Smooth muscle cell (in vitro differentiated cells): ENCODE results near the gene RIC8B. TPM values are rescaled to one million over a fixed set of nuclear protein-coding genes. Genes with fewer than 3 reads are reported as not detected.

ENCODE experiments used
- DNase-seq: peaks from one replicate; lab custom pipeline; 2025; ENCODE audit not compliant: unreplicated experiment; lab: John Stamatoyannopoulos, UW
- H2AFZ ChIP-seq: fragments of 200-600 bp; sonication (generic); 2 replicates; pipeline ENCODE4 v1.6.0; 2016; ENCODE audit warnings: antibody characterized with exemption, low read depth, mild to moderate bottlenecking
- H3F3A ChIP-seq: fragments of 200-600 bp; sonication (generic); 2 replicates; pipeline ENCODE4 v1.6.0; 2017; ENCODE audit warnings: antibody characterized with exemption, low read depth
- H3K27ac ChIP-seq: fragments of 200-600 bp; sonication (generic); 2 replicates; pipeline ENCODE4 v1.5.1; 2016; ENCODE audit warnings: low read depth, mild to moderate bottlenecking
- H3K27me3 ChIP-seq: fragments of 200-600 bp; sonication (generic); 2 replicates; pipeline ENCODE4 v1.6.1; 2016; ENCODE audit warnings: low read depth, mild to moderate bottlenecking
- H3K36me3 ChIP-seq: fragments of 200-600 bp; sonication (generic); 2 replicates; pipeline ENCODE4 v1.5.1; 2016; ENCODE audit warnings: low read depth
- H3K4me1 ChIP-seq: fragments of 200-600 bp; sonication (generic); 2 replicates; pipeline ENCODE4 v1.5.1; 2016; ENCODE audit warnings: low read depth
- H3K4me2 ChIP-seq: fragments of 200-600 bp; sonication (generic); 2 replicates; pipeline ENCODE4 v1.6.0; 2016; ENCODE audit warnings: mild to moderate bottlenecking
- H3K4me3 ChIP-seq: fragments of 200-600 bp; sonication (generic); 2 replicates; pipeline ENCODE4 v1.5.1; 2016; ENCODE audit warnings: mild to moderate bottlenecking
- H3K79me2 ChIP-seq: fragments of 200-600 bp; sonication (generic); 2 replicates; pipeline ENCODE4 v1.6.0; 2016; ENCODE audit warnings: low read depth, mild to moderate bottlenecking
- H3K9ac ChIP-seq: fragments of 200-600 bp; sonication (generic); 2 replicates; pipeline ENCODE4 v1.6.0; 2016; ENCODE audit warnings: low read depth
- H3K9me3 ChIP-seq: fragments of 200-600 bp; sonication (generic); replicated peaks from 2 replicates; pipeline ENCODE4 v1.5.1; 2016; ENCODE audit warnings: low read depth
- H4K20me1 ChIP-seq: fragments of 200-600 bp; sonication (generic); 2 replicates; pipeline ENCODE4 v1.6.0; 2016; ENCODE audit warnings: low read depth
- WGBS: methylation state at CpG from one replicate; pipeline ENCODE4 v1.1.7; 2016; ENCODE audit warnings: low lambda C conversion rate; 5-methylcytosine and 5-hydroxymethylcytosine counted together
- polyA plus RNA-seq: library from polyadenylated mRNA; unstranded; fragments of >200 nt; fragmentation: Nextera tagmentation; extraction: Ambion mirVana; gene quantifications from 2 replicates; pipeline ENCODE4 v1.2.1, GENCODE V29; 2016
- total RNA-seq: library from RNA; depleted of rRNA; stranded (reverse); fragments of >200 nt; gene quantifications from 2 replicates; pipeline ENCODE4 v1.2.3, GENCODE V29; 2014
- TF ChIP-seq, protein P1 (sequence below): fragments of 200-600 bp; sonication (generic); IDR thresholded peaks from 2 replicates; pipeline ENCODE4 v1.5.1; 2017; ENCODE audit warnings: borderline replicate concordance, mild to moderate bottlenecking, antibody characterized with exemption; ENCODE audit not compliant: insufficient read depth, poor library complexity, severe bottlenecking

RIC8B gene
- total and polyA plus RNA-seq, 2 experiments from 2014 or later = 7.3 to 11.7 TPM

DNA sequence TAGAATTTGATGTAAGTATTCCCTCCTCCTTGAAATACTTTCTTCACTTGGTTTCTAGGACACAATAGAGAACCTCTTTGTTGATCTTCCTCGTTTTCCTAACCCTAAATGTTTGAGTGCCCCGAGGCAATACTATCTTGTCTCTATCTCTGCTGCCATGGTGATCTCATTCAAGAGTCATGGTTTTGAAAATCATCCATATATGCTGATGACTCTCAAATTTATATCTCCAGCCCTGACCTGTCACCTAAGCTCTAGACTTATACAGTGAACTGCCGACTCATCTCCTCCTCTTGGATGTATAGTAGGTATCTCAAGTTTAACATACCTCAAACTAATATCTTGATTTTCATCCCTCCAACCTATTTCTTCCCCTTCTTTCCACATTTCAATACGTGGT, 71.4 kb downstream of the RIC8B start:
- 88% methylated on average over 4 of the region's 4 CpGs for WGBS
- Histone ChIP-seq H3K27ac (no peak overlapping the region), H3K4me2 (no peak overlapping the region)

DNA sequence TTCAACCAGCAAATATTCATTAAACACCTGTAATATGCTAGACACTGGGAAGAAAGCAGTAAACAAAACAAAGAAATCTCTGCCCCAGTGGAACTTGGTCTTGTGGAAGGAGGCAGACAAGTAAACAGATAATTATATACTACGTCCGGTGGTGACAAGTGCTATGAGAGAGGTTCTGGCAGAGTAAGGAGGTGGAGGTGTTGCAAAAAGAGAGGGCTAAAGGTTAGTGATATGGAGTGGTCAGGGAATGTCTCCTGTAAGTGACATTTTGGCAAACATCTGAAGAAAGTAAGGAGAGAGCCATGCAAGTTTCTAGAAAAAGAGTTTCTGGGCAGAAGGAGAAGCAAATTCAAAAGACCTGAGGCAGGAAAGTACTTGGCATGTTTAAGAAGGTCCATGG, 73.4 kb downstream of the RIC8B start:
- no peak overlapping the region for H3K4me3 ChIP-seq
- H4K20me1 ChIP-seq = no peaks in the 10 kb centered on the region
- H3K36me3 ChIP-seq = no peaks in the 10 kb centered on the region
- H2AFZ ChIP-seq = no peak overlapping the region
- 85% methylated on average over 2 of the region's 2 CpGs for WGBS
- no peak overlapping the region for H3K27ac ChIP-seq
- H3K4me1 ChIP-seq = no peaks in the 10 kb centered on the region
- no peak overlapping the region for H3K9ac ChIP-seq
- no peak overlapping the region for H3K4me2 ChIP-seq
- no peaks in the 10 kb centered on the region for H3K79me2 ChIP-seq
- no peaks in the 10 kb centered on the region for H3F3A ChIP-seq
- H3K27me3 ChIP-seq = no peaks in the 10 kb centered on the region
- DNase-seq = no peak
- H3K9me3 ChIP-seq = no peaks in the 10 kb centered on the region
- TF ChIP-seq, protein P1, sequence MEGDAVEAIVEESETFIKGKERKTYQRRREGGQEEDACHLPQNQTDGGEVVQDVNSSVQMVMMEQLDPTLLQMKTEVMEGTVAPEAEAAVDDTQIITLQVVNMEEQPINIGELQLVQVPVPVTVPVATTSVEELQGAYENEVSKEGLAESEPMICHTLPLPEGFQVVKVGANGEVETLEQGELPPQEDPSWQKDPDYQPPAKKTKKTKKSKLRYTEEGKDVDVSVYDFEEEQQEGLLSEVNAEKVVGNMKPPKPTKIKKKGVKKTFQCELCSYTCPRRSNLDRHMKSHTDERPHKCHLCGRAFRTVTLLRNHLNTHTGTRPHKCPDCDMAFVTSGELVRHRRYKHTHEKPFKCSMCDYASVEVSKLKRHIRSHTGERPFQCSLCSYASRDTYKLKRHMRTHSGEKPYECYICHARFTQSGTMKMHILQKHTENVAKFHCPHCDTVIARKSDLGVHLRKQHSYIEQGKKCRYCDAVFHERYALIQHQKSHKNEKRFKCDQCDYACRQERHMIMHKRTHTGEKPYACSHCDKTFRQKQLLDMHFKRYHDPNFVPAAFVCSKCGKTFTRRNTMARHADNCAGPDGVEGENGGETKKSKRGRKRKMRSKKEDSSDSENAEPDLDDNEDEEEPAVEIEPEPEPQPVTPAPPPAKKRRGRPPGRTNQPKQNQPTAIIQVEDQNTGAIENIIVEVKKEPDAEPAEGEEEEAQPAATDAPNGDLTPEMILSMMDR = no peak

More for the DNA sequence above, 71.4 kb downstream of the RIC8B start:
- no peaks in the 10 kb centered on the region for H4K20me1 ChIP-seq
- H3K36me3 ChIP-seq = no peaks in the 10 kb centered on the region
- H3K27me3 ChIP-seq = no peaks in the 10 kb centered on the region
- peaks cover 6% of the 10 kb centered on the region for H3K4me1 ChIP-seq
- TF ChIP-seq, protein P1 = no peak
- no peak overlapping the region for H3K9ac ChIP-seq
- no peak for DNase-seq
- no peak overlapping the region for H3K4me3 ChIP-seq
- H3K9me3 ChIP-seq = no peaks in the 10 kb centered on the region
- H3K79me2 ChIP-seq = no peaks in the 10 kb centered on the region
- H3F3A ChIP-seq = no peaks in the 10 kb centered on the region
- no peak overlapping the region for H2AFZ ChIP-seq

DNA sequence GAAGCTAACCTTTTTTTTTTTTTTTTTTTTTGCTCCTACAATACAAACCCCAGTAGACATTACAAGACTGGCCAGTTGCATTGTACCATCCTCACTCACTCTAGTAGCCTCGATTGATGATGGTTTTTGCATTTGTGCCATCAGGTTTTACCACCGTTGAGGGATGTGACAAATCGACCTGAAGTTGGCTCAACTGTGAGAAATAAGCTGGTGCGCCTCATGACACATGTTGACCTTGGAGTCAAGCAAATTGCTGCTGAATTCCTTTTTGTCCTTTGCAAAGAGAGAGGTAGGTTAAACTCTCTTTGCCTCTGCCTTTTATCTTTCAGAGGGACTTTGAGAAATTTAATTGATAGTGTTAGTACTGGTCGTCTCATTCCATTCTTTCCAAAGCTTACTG, 76.8 kb downstream of the RIC8B start:
- no peak overlapping the region for H3K9ac ChIP-seq
- no peak for DNase-seq
- no peak overlapping the region for H2AFZ ChIP-seq
- H3K9me3 ChIP-seq = no peaks in the 10 kb centered on the region
- H4K20me1 ChIP-seq = no peaks in the 10 kb centered on the region
- H3K4me1 ChIP-seq = no peaks in the 10 kb centered on the region
- H3K4me3 ChIP-seq = no peak overlapping the region
- H3K27me3 ChIP-seq = no peaks in the 10 kb centered on the region
- TF ChIP-seq, protein P1 = no peak
- no peaks in the 10 kb centered on the region for H3K36me3 ChIP-seq
- H3K27ac ChIP-seq = no peak overlapping the region
- 94% methylated on average over 5 of the region's 5 CpGs for WGBS
- H3K79me2 ChIP-seq = no peaks in the 10 kb centered on the region
- H3K4me2 ChIP-seq = no peak overlapping the region
- no peaks in the 10 kb centered on the region for H3F3A ChIP-seq

DNA sequence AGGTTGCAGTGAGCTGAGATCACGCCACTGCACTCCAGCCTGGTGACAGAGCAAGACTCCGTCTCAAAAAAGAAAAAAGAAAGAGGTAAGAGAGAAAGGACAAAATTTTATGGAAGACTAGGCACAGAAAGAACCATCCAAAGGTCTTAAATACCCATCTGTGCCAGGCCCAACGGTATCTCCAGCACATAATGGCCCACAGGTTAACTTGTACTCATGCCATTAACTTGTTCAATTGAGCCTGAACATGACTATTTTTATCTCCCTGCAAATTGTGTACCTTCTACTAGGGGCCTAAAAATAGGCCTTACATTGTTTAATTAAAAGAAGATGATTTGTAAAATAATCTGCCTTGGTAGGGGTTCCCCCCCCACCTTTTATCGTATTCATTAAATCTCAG, 80.2 kb downstream of the RIC8B start:
- Histone ChIP-seq H3K9ac (no peak overlapping the region), H3K27me3 (no peaks in the 10 kb centered on the region), H3K36me3 (no peaks in the 10 kb centered on the region), H3K4me2 (no peak overlapping the region), H3K4me1 (no peaks in the 10 kb centered on the region), H3K4me3 (no peak overlapping the region), H3K9me3 (no peaks in the 10 kb centered on the region), H4K20me1 (peaks cover 3% of the 10 kb centered on the region), H3F3A (no peaks in the 10 kb centered on the region), H2AFZ (no peak overlapping the region), H3K79me2 (no peaks in the 10 kb centered on the region), H3K27ac (no peak overlapping the region)
- TF ChIP-seq, protein P1 = no peak
- 100% methylated on average over 4 of the region's 4 CpGs for WGBS
- no peak for DNase-seq
